ENCODE results near the gene EPC1. TPM values are rescaled to one million over a fixed set of nuclear protein-coding genes. Genes with fewer than 3 reads are reported as not detected.
"Not testable (repeated sequence)": the region's sequence is repeated elsewhere in the genome, so short reads cannot be mapped to it uniquely, and the experiment has no call there.

The EPC1 gene, protein sequence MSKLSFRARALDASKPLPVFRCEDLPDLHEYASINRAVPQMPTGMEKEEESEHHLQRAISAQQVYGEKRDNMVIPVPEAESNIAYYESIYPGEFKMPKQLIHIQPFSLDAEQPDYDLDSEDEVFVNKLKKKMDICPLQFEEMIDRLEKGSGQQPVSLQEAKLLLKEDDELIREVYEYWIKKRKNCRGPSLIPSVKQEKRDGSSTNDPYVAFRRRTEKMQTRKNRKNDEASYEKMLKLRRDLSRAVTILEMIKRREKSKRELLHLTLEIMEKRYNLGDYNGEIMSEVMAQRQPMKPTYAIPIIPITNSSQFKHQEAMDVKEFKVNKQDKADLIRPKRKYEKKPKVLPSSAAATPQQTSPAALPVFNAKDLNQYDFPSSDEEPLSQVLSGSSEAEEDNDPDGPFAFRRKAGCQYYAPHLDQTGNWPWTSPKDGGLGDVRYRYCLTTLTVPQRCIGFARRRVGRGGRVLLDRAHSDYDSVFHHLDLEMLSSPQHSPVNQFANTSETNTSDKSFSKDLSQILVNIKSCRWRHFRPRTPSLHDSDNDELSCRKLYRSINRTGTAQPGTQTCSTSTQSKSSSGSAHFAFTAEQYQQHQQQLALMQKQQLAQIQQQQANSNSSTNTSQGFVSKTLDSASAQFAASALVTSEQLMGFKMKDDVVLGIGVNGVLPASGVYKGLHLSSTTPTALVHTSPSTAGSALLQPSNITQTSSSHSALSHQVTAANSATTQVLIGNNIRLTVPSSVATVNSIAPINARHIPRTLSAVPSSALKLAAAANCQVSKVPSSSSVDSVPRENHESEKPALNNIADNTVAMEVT
- polyA plus RNA-seq (2013), result 85.1 TPM

DNA sequence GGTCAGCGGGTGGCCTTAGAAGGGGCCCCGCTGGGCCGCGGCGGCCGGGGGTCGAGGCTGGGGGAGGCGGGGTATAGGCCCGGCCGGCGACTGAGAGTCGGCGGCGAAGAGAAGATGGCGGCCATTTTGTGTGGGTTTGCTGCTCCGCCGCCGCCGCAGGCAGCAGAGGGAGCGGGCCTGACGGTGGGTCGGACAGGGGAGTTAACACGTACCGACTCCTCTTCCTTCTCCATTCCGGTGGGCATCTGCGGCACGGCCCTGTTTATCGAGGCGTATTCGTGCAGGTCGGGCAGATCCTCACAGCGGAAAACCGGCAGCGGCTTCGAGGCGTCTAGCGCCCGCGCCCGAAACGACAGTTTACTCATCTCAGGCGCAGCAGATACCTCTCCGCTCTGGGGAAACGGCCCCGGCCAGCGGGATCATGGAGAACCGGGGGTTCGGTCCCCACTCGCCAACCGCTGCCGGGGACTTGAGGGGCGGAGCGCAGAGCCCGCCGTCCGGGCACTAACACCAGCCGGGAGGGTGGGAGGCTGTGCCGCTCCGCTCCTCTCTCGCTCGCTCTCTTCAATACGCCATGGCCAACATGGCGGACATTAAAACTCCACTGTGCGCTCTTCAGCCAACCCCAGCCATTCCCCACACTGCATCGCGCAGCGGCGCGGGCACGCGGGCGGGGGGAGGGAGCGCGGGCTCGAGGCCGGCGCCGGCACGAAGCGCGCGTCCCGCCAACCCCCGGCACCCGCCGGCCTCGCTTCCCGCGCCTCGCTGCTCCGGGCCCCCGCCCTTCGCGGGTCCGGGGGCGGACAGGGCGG, at the start of gene EPC1:
TSS of gene EPC1 (minus strand) at position 608 of the 812 bp plus-strand sequence. CDS start at position 365, 243 bp downstream.
- ChIA-PET CTCF (interaction anchor here (0.8 to 2.8 kb wide), 10 partner anchors 10 to 156 kb away, joined by 3 to 20 read pairs (median 3); no protein-coding TSS in a partner anchor), POLR2A (interaction anchor here (0.6 to 2.0 kb wide), 5 partner anchors 12 to 31 kb away, joined by 3 to 10 read pairs (median 4); no protein-coding TSS in a partner anchor)
- H3K27ac ChIP-seq (ENCODE audit: insufficient read depth in 1 of 2, low read depth in 1 of 2, low read length in 2 of 2, poor library complexity in 1 of 2, severe bottlenecking in 2 of 2), result peak within 1 kb of the TSS; percentile 100
- H3K36me3 ChIP-seq (ENCODE audit: control insufficient read depth in 4 of 4, insufficient read depth in 4 of 4, low read length in 3 of 4), result peaks cover 0 to 4% (median 2%) of the 10 kb centered on the region in 4 experiments
- peak within 1 kb of the TSS; percentile 84 to 97 (median 91) for H3K4me3 ChIP-seq (ENCODE audit: control insufficient read depth in 1 of 7, extremely low read depth in 1 of 7, insufficient read depth in 4 of 7, low read depth in 2 of 7, low read length in 6 of 7)
- H3K27me3 ChIP-seq (replicated peaks in 2 of 5; ENCODE audit: control insufficient read depth in 4 of 5, insufficient read depth in 5 of 5, low read length in 4 of 5), result no peaks in the 10 kb centered on the region
- under 1% methylated on average over 72 of the region's 97 CpGs for WGBS (ENCODE audit: insufficient coverage)
- peak; percentile 89 to 95 (median 94) for DNase-seq
- H3K9me3 ChIP-seq (ENCODE audit: control extremely low read depth in 1 of 5, control insufficient read depth in 4 of 5, insufficient read depth in 2 of 5, low read depth in 1 of 5, low read length in 4 of 5), result no peaks in the 10 kb centered on the region
- peaks cover 16 to 33% (median 26%) of the 10 kb centered on the region in 4 experiments for H3K4me1 ChIP-seq (ENCODE audit: control extremely low read depth in 1 of 4, control insufficient read depth in 4 of 4, insufficient read depth in 4 of 4, low read length in 3 of 4)

DNA sequence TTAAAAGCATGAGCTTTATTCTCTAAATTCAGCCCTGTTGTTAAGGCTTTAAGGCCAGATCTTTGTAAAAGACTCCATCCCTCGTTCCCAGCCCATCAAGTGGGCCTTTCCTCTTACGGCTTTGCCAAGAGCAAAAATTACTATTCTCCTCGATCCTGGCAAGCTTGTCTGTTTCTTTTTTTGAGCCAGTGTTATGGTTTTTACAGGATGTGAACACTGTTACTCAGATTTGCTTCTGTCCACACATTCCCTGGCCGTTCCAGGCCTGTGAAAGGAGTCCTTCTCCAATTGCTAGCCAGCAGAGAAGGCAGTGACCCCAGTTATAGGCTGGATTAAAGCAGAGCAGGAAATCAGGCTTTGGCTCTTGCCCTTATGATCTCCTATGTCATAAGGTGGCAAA, 47.0 kb upstream of the EPC1 start:
- H3K27me3 ChIP-seq (replicated peaks in 2 of 5; ENCODE audit: control insufficient read depth in 4 of 5, insufficient read depth in 5 of 5, low read length in 4 of 5), result no peaks in the 10 kb centered on the region
- ChIA-PET CTCF (interaction anchor here (1.0 kb wide), 1 partner anchor 14 kb away, joined by 3 read pairs; no protein-coding TSS in a partner anchor), POLR2A (interaction anchor here (1.1 kb wide), 1 partner anchor 15 kb away, joined by 4 read pairs; no protein-coding TSS in a partner anchor)
- no peak for DNase-seq
- no peaks in the 10 kb centered on the region for H3K36me3 ChIP-seq (ENCODE audit: control insufficient read depth in 4 of 4, insufficient read depth in 4 of 4, low read length in 3 of 4)
- WGBS (ENCODE audit: insufficient coverage), result 100% methylated on average over 4 of the region's 4 CpGs
- no peaks in the 10 kb centered on the region for H3K9me3 ChIP-seq (ENCODE audit: control extremely low read depth in 1 of 5, control insufficient read depth in 4 of 5, insufficient read depth in 2 of 5, low read depth in 1 of 5, low read length in 4 of 5)
- H3K27ac ChIP-seq (ENCODE audit: insufficient read depth in 1 of 2, low read depth in 1 of 2, low read length in 2 of 2, poor library complexity in 1 of 2, severe bottlenecking in 2 of 2), result no peak overlapping the region
- no peak overlapping the region for H3K4me3 ChIP-seq (ENCODE audit: control insufficient read depth in 1 of 7, extremely low read depth in 1 of 7, insufficient read depth in 4 of 7, low read depth in 2 of 7, low read length in 6 of 7)
- H3K4me1 ChIP-seq (ENCODE audit: control extremely low read depth in 1 of 4, control insufficient read depth in 4 of 4, insufficient read depth in 4 of 4, low read length in 3 of 4), result no peaks in the 10 kb centered on the region

DNA sequence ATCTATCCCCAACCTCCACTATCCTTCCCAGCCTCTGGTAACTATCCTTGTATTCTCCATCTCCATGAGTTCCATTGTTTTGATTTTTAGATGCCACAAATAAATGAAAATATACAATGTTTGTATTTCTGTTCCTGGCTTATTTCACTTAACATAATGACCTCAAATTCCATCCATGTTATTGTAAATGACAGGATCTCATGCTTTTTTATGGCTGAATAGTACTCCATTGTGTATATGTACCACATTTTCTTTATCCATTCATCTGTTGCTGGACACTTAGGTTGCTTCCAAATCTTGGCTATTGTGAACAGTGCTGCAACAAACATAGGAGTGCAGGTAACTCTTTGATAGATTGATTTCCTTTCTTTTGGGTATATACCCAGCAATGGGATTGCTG, 45.3 kb upstream of the EPC1 start:
- H3K27ac ChIP-seq (ENCODE audit: insufficient read depth in 1 of 2, low read depth in 1 of 2, low read length in 2 of 2, poor library complexity in 1 of 2, severe bottlenecking in 2 of 2); H3K27me3 ChIP-seq (replicated peaks in 2 of 5; ENCODE audit: control insufficient read depth in 4 of 5, insufficient read depth in 5 of 5, low read length in 4 of 5); H3K36me3 ChIP-seq (ENCODE audit: control insufficient read depth in 4 of 4, insufficient read depth in 4 of 4, low read length in 3 of 4); H3K4me3 ChIP-seq (ENCODE audit: control insufficient read depth in 1 of 7, extremely low read depth in 1 of 7, insufficient read depth in 4 of 7, low read depth in 2 of 7, low read length in 6 of 7); H3K4me1 ChIP-seq (ENCODE audit: control extremely low read depth in 1 of 4, control insufficient read depth in 4 of 4, insufficient read depth in 4 of 4, low read length in 3 of 4); CTCF ChIA-PET; POLR2A ChIA-PET; H3K9me3 ChIP-seq (ENCODE audit: control extremely low read depth in 1 of 5, control insufficient read depth in 4 of 5, insufficient read depth in 2 of 5, low read depth in 1 of 5, low read length in 4 of 5); DNase-seq: not testable (repeated sequence)

DNA sequence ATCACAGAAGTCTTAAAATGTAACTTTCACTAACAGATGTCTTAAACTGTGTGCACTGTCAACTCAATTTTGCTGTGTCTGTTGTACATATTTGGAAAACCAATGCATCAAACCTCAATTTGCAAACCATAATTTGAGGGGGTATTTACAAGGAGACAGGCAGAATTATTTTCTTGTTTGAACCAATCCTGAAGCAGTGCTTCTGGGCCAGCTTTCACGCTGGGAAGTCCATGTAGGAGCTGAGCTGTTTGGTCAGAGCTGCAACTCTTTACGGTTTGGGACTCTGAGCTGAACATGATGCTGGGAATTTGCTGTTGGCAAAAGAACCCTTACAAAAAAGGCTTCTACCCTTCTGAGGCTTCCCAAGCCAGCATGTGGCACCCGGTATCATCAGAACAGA, 43.2 kb upstream of the EPC1 start:
- no peak for DNase-seq
- no peak overlapping the region for H3K4me3 ChIP-seq (ENCODE audit: control insufficient read depth in 1 of 7, extremely low read depth in 1 of 7, insufficient read depth in 4 of 7, low read depth in 2 of 7, low read length in 6 of 7)
- ChIA-PET CTCF (interaction anchor here (1.0 to 1.1 kb wide), 2 partner anchors 13 to 48 kb away, joined by 3 to 4 read pairs; no protein-coding TSS in a partner anchor), POLR2A (no interaction called here)
- H3K27me3 ChIP-seq (replicated peaks in 2 of 5; ENCODE audit: control insufficient read depth in 4 of 5, insufficient read depth in 5 of 5, low read length in 4 of 5), result no peaks in the 10 kb centered on the region
- no peak overlapping the region for H3K27ac ChIP-seq (ENCODE audit: insufficient read depth in 1 of 2, low read depth in 1 of 2, low read length in 2 of 2, poor library complexity in 1 of 2, severe bottlenecking in 2 of 2)
- 100% methylated on average over 2 of the region's 3 CpGs for WGBS (ENCODE audit: insufficient coverage)
- no peaks in the 10 kb centered on the region for H3K36me3 ChIP-seq (ENCODE audit: control insufficient read depth in 4 of 4, insufficient read depth in 4 of 4, low read length in 3 of 4)
- no peaks in the 10 kb centered on the region for H3K9me3 ChIP-seq (ENCODE audit: control extremely low read depth in 1 of 5, control insufficient read depth in 4 of 5, insufficient read depth in 2 of 5, low read depth in 1 of 5, low read length in 4 of 5)
- peaks cover 7 to 10% (median 8%) of the 10 kb centered on the region in 4 experiments for H3K4me1 ChIP-seq (ENCODE audit: control extremely low read depth in 1 of 4, control insufficient read depth in 4 of 4, insufficient read depth in 4 of 4, low read length in 3 of 4)

DNA sequence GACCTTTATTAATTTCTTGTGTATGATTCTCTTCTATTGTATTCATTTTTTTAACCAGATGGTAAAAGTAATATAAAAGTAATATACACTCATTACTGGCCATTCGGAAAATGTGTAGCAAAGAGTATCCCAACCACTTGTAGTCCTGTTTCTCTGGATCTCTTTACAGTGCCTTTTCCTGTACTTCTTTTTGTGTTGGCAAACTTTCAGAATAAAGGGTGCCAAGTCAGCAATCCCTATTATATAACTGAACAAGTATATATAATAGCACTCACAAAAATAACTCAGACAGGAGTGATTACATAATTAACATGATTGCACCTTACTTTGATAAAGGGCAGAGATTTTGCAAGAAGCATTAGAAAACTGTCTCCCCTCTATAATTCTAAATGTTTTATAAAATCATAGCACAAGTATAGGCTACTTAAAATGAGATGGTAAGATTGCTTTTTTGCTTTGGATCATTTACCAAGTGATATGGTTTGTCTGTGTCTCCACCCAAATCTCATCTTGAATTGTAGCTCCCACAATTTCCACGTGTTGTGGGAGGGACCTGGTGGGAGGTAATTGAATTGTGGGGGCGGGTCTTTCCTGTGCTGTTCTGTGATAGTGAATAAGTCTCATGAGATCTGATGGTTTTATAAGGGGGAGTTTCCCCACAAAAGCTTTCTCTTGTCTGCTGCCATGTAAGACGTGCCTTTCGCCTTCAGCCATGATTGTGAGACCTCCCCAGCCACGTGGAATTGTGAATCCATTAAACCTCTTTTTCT, 41.5 kb upstream of the EPC1 start:
- no peak for DNase-seq
- H3K36me3 ChIP-seq (ENCODE audit: control insufficient read depth in 4 of 4, insufficient read depth in 4 of 4, low read length in 3 of 4), result no peaks in the 10 kb centered on the region
- H3K27ac ChIP-seq (ENCODE audit: insufficient read depth in 1 of 2, low read depth in 1 of 2, low read length in 2 of 2, poor library complexity in 1 of 2, severe bottlenecking in 2 of 2), result no peak overlapping the region
- H3K4me3 ChIP-seq (ENCODE audit: control insufficient read depth in 1 of 7, extremely low read depth in 1 of 7, insufficient read depth in 4 of 7, low read depth in 2 of 7, low read length in 6 of 7), result no peak overlapping the region
- POLR2A ChIA-PET, result interaction anchor here (0.6 kb wide), 1 partner anchor 9 kb away, joined by 3 read pairs; no protein-coding TSS in a partner anchor
- CTCF ChIA-PET, result no interaction called here
- 80% methylated on average over 3 of the region's 6 CpGs for WGBS (ENCODE audit: insufficient coverage)
- H3K4me1 ChIP-seq (ENCODE audit: control extremely low read depth in 1 of 4, control insufficient read depth in 4 of 4, insufficient read depth in 4 of 4, low read length in 3 of 4), result peaks cover 7 to 10% (median 8%) of the 10 kb centered on the region in 4 experiments
- H3K27me3 ChIP-seq (replicated peaks in 2 of 5; ENCODE audit: control insufficient read depth in 4 of 5, insufficient read depth in 5 of 5, low read length in 4 of 5), result no peaks in the 10 kb centered on the region
- no peaks in the 10 kb centered on the region for H3K9me3 ChIP-seq (ENCODE audit: control extremely low read depth in 1 of 5, control insufficient read depth in 4 of 5, insufficient read depth in 2 of 5, low read depth in 1 of 5, low read length in 4 of 5)

DNA sequence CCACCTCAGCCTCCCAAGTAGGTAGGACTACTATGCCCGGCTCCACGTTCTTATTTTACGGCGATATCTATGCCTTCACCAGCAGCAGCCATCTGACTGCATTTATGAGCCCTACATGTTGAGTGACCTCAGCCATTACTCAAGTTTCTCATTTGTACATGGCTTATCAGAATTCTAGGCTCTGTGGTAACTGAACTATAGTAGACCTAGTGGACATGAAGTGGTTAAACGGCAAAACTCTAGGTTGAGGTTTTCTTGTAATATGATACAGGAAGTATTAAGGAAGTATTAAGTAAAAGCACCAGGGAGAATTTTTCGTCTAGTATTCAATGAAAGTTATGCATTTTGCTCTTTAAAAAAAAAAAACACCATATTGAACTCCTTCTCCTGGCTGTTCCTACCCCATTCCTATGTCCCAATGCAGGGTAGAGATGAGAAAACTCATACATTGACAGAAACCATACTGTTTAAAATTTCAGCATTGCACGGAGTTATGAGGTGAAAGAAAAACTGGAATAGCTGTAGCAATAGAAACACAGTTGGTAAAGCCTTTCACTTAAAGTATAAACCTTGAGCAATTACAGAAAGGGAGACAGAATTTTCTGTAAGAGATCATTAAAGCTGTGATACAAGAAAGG, 39.8 kb upstream of the EPC1 start:
- no peaks in the 10 kb centered on the region for H3K9me3 ChIP-seq (ENCODE audit: control extremely low read depth in 1 of 5, control insufficient read depth in 4 of 5, insufficient read depth in 2 of 5, low read depth in 1 of 5, low read length in 4 of 5)
- H3K4me1 ChIP-seq (ENCODE audit: control extremely low read depth in 1 of 4, control insufficient read depth in 4 of 4, insufficient read depth in 4 of 4, low read length in 3 of 4), result peaks cover 7 to 10% (median 8%) of the 10 kb centered on the region in 4 experiments
- H3K27me3 ChIP-seq (replicated peaks in 2 of 5; ENCODE audit: control insufficient read depth in 4 of 5, insufficient read depth in 5 of 5, low read length in 4 of 5), result no peaks in the 10 kb centered on the region
- WGBS (ENCODE audit: insufficient coverage), result 96% methylated on average over 4 of the region's 7 CpGs
- H3K36me3 ChIP-seq (ENCODE audit: control insufficient read depth in 4 of 4, insufficient read depth in 4 of 4, low read length in 3 of 4), result no peaks in the 10 kb centered on the region
- POLR2A ChIA-PET, result no interaction called here
- CTCF ChIA-PET, result no interaction called here
- no peak overlapping the region for H3K27ac ChIP-seq (ENCODE audit: insufficient read depth in 1 of 2, low read depth in 1 of 2, low read length in 2 of 2, poor library complexity in 1 of 2, severe bottlenecking in 2 of 2)
- DNase-seq, result peak in 2 of 3 donors; percentile 34 to 57
- H3K4me3 ChIP-seq (ENCODE audit: control insufficient read depth in 1 of 7, extremely low read depth in 1 of 7, insufficient read depth in 4 of 7, low read depth in 2 of 7, low read length in 6 of 7), result peak overlapping the region in 3 of 7 experiments; percentile 23 to 35 (median 24)

All from common myeloid progenitor, CD34-positive (primary cell).